GF-D8 (cell line): Measurements from ENCODE around the gene ARHGAP24.
"Not testable (repeated sequence)": the region's sequence is repeated elsewhere in the genome, so short reads cannot be mapped to it uniquely, and the experiment has no call there.

Experiments used
- DNase-seq: peaks from one replicate; lab custom pipeline; 2025; lab: John Stamatoyannopoulos, UW

Gene ARHGAP24

GRCh38 chr4:85656759-85657505 is 182.0 kb downstream of the ARHGAP24 start:
- no peak for DNase-seq

GRCh38 chr4:85658766-85659439 is 184.0 kb downstream of the ARHGAP24 start:
- no peak for DNase-seq

- DNase-seq = no peak
Observed at GRCh38 chr4:85659610-85660218, 184.8 kb downstream of the ARHGAP24 start.

- not testable (repeated sequence) for DNase-seq
Observed at GRCh38 chr4:85666625-85667024, 191.7 kb downstream of the ARHGAP24 start.

GRCh38 chr4:85669204-85669603 is 194.3 kb downstream of the ARHGAP24 start:
- no peak for DNase-seq

GRCh38 chr4:85669992-85670548 is 195.1 kb downstream of the ARHGAP24 start:
- no peak for DNase-seq

- DNase-seq = no peak
Observed at GRCh38 chr4:85671120-85671519, 196.2 kb downstream of the ARHGAP24 start.

- no peak for DNase-seq
Observed at GRCh38 chr4:85672116-85672515, 197.2 kb downstream of the ARHGAP24 start.

GRCh38 chr4:85672959-85673358 is 198.0 kb downstream of the ARHGAP24 start:
- DNase-seq = no peak

- DNase-seq = no peak
Observed at GRCh38 chr4:85673540-85673939, 198.6 kb downstream of the ARHGAP24 start.

- no peak for DNase-seq
Observed at GRCh38 chr4:85675076-85676049, 200.4 kb downstream of the ARHGAP24 start.

GRCh38 chr4:85676050-85676425 is 201.1 kb downstream of the ARHGAP24 start:
- no peak for DNase-seq

- no peak for DNase-seq
Observed at GRCh38 chr4:85676850-85677590, 202.1 kb downstream of the ARHGAP24 start.

- no peak for DNase-seq
Observed at GRCh38 chr4:85681221-85681657, 206.3 kb downstream of the ARHGAP24 start.

- DNase-seq = no peak
Observed at GRCh38 chr4:85681921-85682320, 207.0 kb downstream of the ARHGAP24 start.

- no peak for DNase-seq
Observed at GRCh38 chr4:85682391-85682790, 207.4 kb downstream of the ARHGAP24 start.

- no peak for DNase-seq
Observed at GRCh38 chr4:85684676-85685075, 209.7 kb downstream of the ARHGAP24 start.

- DNase-seq = no peak
Observed at GRCh38 chr4:85686398-85686797, 211.4 kb downstream of the ARHGAP24 start.

GRCh38 chr4:85688055-85688740 is 213.2 kb downstream of the ARHGAP24 start:
- no peak for DNase-seq

GRCh38 chr4:85696661-85697060 is 221.7 kb downstream of the ARHGAP24 start:
- no peak for DNase-seq
